PC-3 (cell line): Measurements from ENCODE around the gene IFIT1. TPM values are rescaled to one million over a fixed set of nuclear protein-coding genes. Genes with fewer than 3 reads are reported as not detected.
"Not testable (repeated sequence)": the region's sequence is repeated elsewhere in the genome, so short reads cannot be mapped to it uniquely, and the experiment has no call there.

Experiments
- ATAC-seq: fragments of 200-7000 bp; cut with Tn5 transposase; 2 replicates; pipeline ENCODE4 v1.9.1; 2020; ENCODE audit warnings: mild to moderate bottlenecking, moderate library complexity
- BruUV-seq: library from RNA; stranded (reverse); fragments of 400-500 nt; replicated peaks from 2 replicates; lab custom pipeline; 2021; lab: Mats Ljungman, UMichigan
- CTCF ChIA-PET: fragments of 300-600 bp; sonication (Branson Sonifier 250); formaldehyde crosslinking; loops from one replicate; lab custom pipeline; 2022; ENCODE audit warnings: antibody characterized with exemption; lab: Charles Lee
- POLR2A ChIA-PET: fragments of 300-600 bp; sonication (Branson Sonifier 250); formaldehyde crosslinking; loops from one replicate; lab custom pipeline; 2022; ENCODE audit warnings: antibody characterized with exemption; ENCODE audit not compliant: unreplicated experiment; lab: Charles Lee
- DNase-seq: peaks from one replicate; pipeline ENCODE4 v3.0.0-alpha.2; 2015
- H2AFZ ChIP-seq: fragments of 300-600 bp; sonication (generic); 2 replicates; pipeline ENCODE4 v1.6.0; 2016; ENCODE audit warnings: antibody characterized with exemption, low read length
- H3F3A ChIP-seq: fragments of 300-600 bp; sonication (generic); one replicate; pipeline ENCODE4 v1.6.0; 2017; ENCODE audit warnings: antibody characterized with exemption, low read length, control low read depth, mild to moderate bottlenecking; ENCODE audit not compliant: unreplicated experiment
- H3K27ac ChIP-seq: fragments of 300-600 bp; sonication (generic); 2 replicates; pipeline ENCODE4 v1.5.1; 2016; ENCODE audit warnings: mild to moderate bottlenecking, low read length
- H3K27me3 ChIP-seq: fragments of 300-600 bp; sonication (generic); 2 replicates; pipeline ENCODE4 v1.6.1; 2016; ENCODE audit warnings: low read length, mixed read lengths
- H3K36me3 ChIP-seq: fragments of 300-600 bp; sonication (generic); 2 replicates; pipeline ENCODE4 v1.6.1; 2016; ENCODE audit warnings: low read depth, mixed run types, low read length, mixed read lengths
- H3K4me1 ChIP-seq: fragments of 300-600 bp; sonication (generic); 2 replicates; pipeline ENCODE4 v1.5.1; 2016; ENCODE audit warnings: low read length; ENCODE audit not compliant: insufficient read depth
- H3K4me2 ChIP-seq: fragments of 300-600 bp; sonication (generic); 2 replicates; pipeline ENCODE4 v1.6.0; 2016; ENCODE audit warnings: low read length
- H3K4me3 ChIP-seq: fragments of 300-600 bp; sonication (generic); 2 replicates; pipeline ENCODE4 v1.5.1; 2016; ENCODE audit warnings: mild to moderate bottlenecking, low read length, mixed read lengths
- H3K79me2 ChIP-seq: fragments of 300-600 bp; sonication (generic); 2 replicates; pipeline ENCODE4 v1.6.1; 2017; ENCODE audit warnings: low read length, mixed read lengths
- H3K9ac ChIP-seq: fragments of 300-600 bp; sonication (generic); 2 replicates; pipeline ENCODE4 v1.6.0; 2016; ENCODE audit warnings: mild to moderate bottlenecking, low read length
- H3K9me2 ChIP-seq: fragments of 300-600 bp; sonication (generic); replicated peaks from 2 replicates; pipeline ENCODE4 v1.6.1; 2016; ENCODE audit warnings: mixed run types, low read length, mixed read lengths
- H3K9me3 ChIP-seq: fragments of 300-600 bp; sonication (generic); 2 replicates; pipeline ENCODE4 v1.6.1; 2016; ENCODE audit warnings: low read length, mixed read lengths
- H4K20me1 ChIP-seq: fragments of 300-600 bp; sonication (generic); 2 replicates; pipeline ENCODE4 v1.6.1; 2016; ENCODE audit warnings: low read length, mixed read lengths
- EZH2 ChIP-seq: fragments of 300-600 bp; sonication (generic); IDR thresholded peaks from one replicate; pipeline ENCODE4 v1.6.1; 2017; ENCODE audit warnings: antibody characterized with exemption, mild to moderate bottlenecking, low read length; ENCODE audit not compliant: unreplicated experiment
- EZH2phosphoT487 ChIP-seq: fragments of 300-600 bp; sonication (generic); IDR thresholded peaks from 2 replicates; pipeline ENCODE4 v1.6.1; 2018; ENCODE audit warnings: mild to moderate bottlenecking, antibody characterized with exemption, low read length, borderline replicate concordance
- intact Hi-C: fragments of 100-400 bp; cut with micrococcal nuclease; formaldehyde crosslinking; loops from 2 replicates; pipeline ENCODE4 v1.9.0; 2023
- total RNA-seq: library from RNA; depleted of rRNA; stranded (reverse); fragments of >200 nt; gene quantifications from 2 replicates; pipeline ENCODE4 v1.2.3, GENCODE V29; 2014
- TF ChIP-seq, protein P1 (sequence below): fragments of 300-600 bp; sonication (generic); conservative IDR thresholded peaks from 2 replicates; pipeline ENCODE4 v1.5.1; 2017; ENCODE audit warnings: antibody characterized with exemption, low read depth, mild to moderate bottlenecking, low read length

IFIT1 gene
- total RNA-seq, 1 experiment from 2014 or later, result 19.6 TPM

GRCh38 chr10:89412276-89412675 is 19.9 kb downstream of the IFIT1 start:
- H3K27me3 ChIP-seq, H3F3A ChIP-seq, H3K9me2 ChIP-seq, POLR2A ChIA-PET, H3K27ac ChIP-seq, H3K9me3 ChIP-seq, CTCF ChIA-PET, H2AFZ ChIP-seq, H3K4me2 ChIP-seq, H3K4me3 ChIP-seq, DNase-seq, H3K9ac ChIP-seq, H4K20me1 ChIP-seq, ATAC-seq, BruUV-seq, H3K36me3 ChIP-seq, intact Hi-C loops: not testable (repeated sequence)
- H3K79me2 ChIP-seq, result peaks cover 42% of the 10 kb centered on the region
- peaks cover 16% of the 10 kb centered on the region for H3K4me1 ChIP-seq

- Histone ChIP-seq H3K4me2 (peak overlapping the region; percentile 74), H3F3A (no peaks in the 10 kb centered on the region), H3K79me2 (peaks cover 54% of the 10 kb centered on the region), H2AFZ (peak overlapping the region; percentile 71; the same call in 1 of the 2 replicates), H3K36me3 (peaks cover 2% of the 10 kb centered on the region; the same call in 1 of the 2 replicates), H3K4me3 (peak overlapping the region; percentile 80), H3K9me2 (no peaks in the 10 kb centered on the region), H3K4me1 (peaks cover 26% of the 10 kb centered on the region), H3K27ac (no peak overlapping the region), H3K9ac (peak overlapping the region; percentile 82; the same call in 1 of the 2 replicates), H3K9me3 (no peaks in the 10 kb centered on the region), H3K27me3 (no peaks in the 10 kb centered on the region), H4K20me1 (no peaks in the 10 kb centered on the region)
- DNase-seq, result no peak
- BruUV-seq, result no TSS peak
- ATAC-seq, result no peak
- CTCF ChIA-PET, result interaction anchor here (0.7 to 1.0 kb wide), 2 partner anchors 21 to 44 kb away, joined by 3 to 4 read pairs; partner anchors contain the start of gene IFIT1
- intact Hi-C loops, result no loop called here
- TF ChIP-seq EZH2phosphoT487, result no peak
- TF ChIP-seq, protein P1, sequence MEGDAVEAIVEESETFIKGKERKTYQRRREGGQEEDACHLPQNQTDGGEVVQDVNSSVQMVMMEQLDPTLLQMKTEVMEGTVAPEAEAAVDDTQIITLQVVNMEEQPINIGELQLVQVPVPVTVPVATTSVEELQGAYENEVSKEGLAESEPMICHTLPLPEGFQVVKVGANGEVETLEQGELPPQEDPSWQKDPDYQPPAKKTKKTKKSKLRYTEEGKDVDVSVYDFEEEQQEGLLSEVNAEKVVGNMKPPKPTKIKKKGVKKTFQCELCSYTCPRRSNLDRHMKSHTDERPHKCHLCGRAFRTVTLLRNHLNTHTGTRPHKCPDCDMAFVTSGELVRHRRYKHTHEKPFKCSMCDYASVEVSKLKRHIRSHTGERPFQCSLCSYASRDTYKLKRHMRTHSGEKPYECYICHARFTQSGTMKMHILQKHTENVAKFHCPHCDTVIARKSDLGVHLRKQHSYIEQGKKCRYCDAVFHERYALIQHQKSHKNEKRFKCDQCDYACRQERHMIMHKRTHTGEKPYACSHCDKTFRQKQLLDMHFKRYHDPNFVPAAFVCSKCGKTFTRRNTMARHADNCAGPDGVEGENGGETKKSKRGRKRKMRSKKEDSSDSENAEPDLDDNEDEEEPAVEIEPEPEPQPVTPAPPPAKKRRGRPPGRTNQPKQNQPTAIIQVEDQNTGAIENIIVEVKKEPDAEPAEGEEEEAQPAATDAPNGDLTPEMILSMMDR, result no peak
- TF ChIP-seq EZH2, result no peak
- POLR2A ChIA-PET, result interaction anchor here (0.6 kb wide), 1 partner anchor 18 kb away, joined by 4 read pairs; no protein-coding TSS in a partner anchor
Observed at GRCh38 chr10:89413398-89413912, 21.0 kb downstream of the IFIT1 start.

DNA sequence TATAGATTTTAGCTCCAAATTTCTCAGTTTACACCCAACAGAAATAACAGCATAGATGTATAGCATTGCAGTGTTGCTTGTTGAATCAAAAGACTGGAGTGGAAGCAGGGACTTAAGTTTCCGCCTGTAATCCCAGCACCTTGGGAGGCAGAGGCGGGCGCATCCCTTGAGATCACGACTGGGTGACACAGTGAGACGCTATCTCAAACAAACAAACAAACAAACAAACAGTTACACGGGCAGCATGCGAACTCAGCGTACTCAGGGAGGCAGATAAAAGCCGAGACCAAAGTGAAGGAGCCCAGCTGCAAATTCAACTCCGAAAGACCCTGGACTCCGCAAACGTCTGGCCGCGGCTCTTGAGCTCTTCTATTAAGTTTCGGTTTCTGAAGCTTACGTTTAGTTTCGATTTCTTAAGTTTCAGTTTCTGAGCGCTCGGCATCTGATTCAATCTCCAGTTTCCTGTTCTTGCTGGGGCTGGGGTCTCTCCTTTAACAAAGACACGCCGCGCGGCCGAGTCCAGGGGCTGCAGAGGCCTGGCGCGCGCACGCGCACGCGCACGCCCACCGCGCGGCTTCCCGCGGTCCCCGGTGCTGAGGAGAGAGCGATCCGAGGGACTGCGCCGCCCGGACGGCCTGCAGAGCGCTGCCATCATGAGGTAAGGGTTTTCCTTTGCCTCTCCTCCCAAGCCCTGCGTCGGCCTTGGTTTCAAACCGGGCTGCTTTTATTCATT is 21.9 kb downstream of the IFIT1 start, which contains the start of gene IFIT5:
TSS of gene IFIT5 (plus strand) at position 423 of the 733 bp plus-strand sequence. CDS start at position 654, 231 bp downstream.
- Histone ChIP-seq H3K9me3 (no peaks in the 10 kb centered on the region), H2AFZ (peak within 1 kb of the TSS; percentile 71), H4K20me1 (no peaks in the 10 kb centered on the region), H3K36me3 (peaks cover 2% of the 10 kb centered on the region; the same call in 1 of the 2 replicates), H3F3A (no peaks in the 10 kb centered on the region), H3K9me2 (no peaks in the 10 kb centered on the region), H3K4me2 (peak within 1 kb of the TSS; percentile 74), H3K4me3 (peak within 1 kb of the TSS; percentile 80), H3K27ac (peak within 1 kb of the TSS; percentile 71), H3K27me3 (no peaks in the 10 kb centered on the region), H3K9ac (peak within 1 kb of the TSS; percentile 82), H3K79me2 (peaks cover 62% of the 10 kb centered on the region), H3K4me1 (peaks cover 31% of the 10 kb centered on the region)
- ChIA-PET POLR2A (no interaction called here), CTCF (interaction anchor here (0.6 to 1.0 kb wide), 4 partner anchors 14 to 377 kb away, joined by 3 to 4 read pairs (median 3); partner anchors contain the start of gene IFIT1)
- intact Hi-C loops, result loop anchor here (1.0 to 2.0 kb wide), 2 partner anchors 22 to 197 kb away; partner anchors contain the start of gene IFIT1
- BruUV-seq, result TSS peak; percentile 90
- ATAC-seq (peak; percentile 79), DNase-seq (peak; percentile 56)
- TF ChIP-seq EZH2phosphoT487, result no peak
- no peak for TF ChIP-seq EZH2
- TF ChIP-seq, protein P1, result no peak
